Activated CD8-positive, alpha-beta memory T cell treated with anti-CD3 and anti-CD28 coated beads, Interleukin-2, amount 50 U/mL, for 24 hours (primary cell): Measurements from ENCODE around the gene PHIP.
"Not testable (repeated sequence)": the region's sequence is repeated elsewhere in the genome, so short reads cannot be mapped to it uniquely, and the experiment has no call there.

Experiments used
- DNase-seq: peaks from one replicate; pipeline ENCODE4 v3.0.0-alpha.2; 2020; ENCODE audit errors: extremely low read depth

PHIP gene

GRCh38 chr6:79078075-79078969, at the start of gene PHIP:
PHIP (minus strand) TSS chr6:79078254; CDS start chr6:79078068, 186 bp downstream.
- peak; percentile 82 for DNase-seq

DNA sequence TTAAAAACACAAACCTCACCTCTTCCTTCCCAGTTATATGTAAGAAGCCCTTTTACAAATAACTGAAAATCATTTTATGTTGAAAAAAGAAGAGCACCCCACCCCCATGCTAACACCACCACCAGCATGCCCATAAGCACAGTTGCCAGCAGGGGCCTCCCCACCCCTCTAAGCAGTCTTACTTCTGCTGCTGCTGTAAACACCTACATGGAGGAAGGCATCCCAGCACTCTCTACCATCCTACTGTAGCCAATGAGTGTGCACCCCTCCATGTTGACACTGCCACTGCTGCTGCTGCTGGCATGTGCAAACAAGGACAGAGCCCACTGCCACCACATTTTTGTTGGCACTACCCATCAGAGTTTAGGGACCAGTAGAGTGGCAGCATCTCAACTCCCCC, 49.6 kb upstream of the PHIP start:
- DNase-seq, result no peak

DNA sequence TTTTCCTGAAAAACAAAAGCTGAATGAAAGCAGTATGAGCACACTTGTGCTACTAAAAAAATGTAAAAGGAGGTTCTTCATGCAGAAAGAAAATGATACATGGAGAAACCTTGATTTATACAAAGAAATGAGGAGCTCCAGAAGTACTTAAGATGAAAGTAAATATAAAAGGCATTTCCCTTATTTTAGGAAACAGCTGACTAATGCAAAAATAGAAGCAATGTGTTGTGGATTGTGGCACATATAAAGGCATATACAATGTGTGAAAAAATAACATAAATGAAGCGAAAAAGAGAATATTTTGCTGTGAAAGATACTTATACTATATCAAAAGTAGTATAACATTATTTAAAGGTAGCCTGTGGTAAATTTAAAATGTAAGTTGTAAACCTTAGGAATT, 41.2 kb upstream of the PHIP start:
- DNase-seq, result no peak

GRCh38 chr6:79117752-79118151, 39.7 kb upstream of the PHIP start:
- DNase-seq, result no peak

GRCh38 chr6:79115553-79116182, 37.6 kb upstream of the PHIP start:
- DNase-seq, result no peak

GRCh38 chr6:79111549-79111948, 33.5 kb upstream of the PHIP start:
- DNase-seq, result no peak

GRCh38 chr6:79101164-79101563, 23.1 kb upstream of the PHIP start:
- no peak for DNase-seq

DNA sequence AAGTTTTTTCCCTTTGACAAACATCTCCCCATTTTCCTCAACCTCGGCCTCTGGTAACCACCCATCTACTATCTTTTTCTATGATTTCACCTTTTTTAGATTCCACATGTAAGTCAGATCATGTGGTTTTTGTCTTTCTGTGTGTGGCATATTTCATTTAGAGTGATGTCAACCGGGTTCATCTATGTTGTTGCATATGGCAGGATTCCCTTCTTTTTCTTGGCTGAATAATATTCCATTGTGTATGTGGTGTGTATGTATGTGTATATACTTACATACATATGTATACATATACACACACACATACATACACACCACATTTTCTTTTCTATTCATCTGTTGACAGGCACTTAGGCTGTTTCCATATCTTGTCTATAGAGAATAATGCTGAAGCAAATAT, 22.2 kb upstream of the PHIP start:
- no peak for DNase-seq

DNA sequence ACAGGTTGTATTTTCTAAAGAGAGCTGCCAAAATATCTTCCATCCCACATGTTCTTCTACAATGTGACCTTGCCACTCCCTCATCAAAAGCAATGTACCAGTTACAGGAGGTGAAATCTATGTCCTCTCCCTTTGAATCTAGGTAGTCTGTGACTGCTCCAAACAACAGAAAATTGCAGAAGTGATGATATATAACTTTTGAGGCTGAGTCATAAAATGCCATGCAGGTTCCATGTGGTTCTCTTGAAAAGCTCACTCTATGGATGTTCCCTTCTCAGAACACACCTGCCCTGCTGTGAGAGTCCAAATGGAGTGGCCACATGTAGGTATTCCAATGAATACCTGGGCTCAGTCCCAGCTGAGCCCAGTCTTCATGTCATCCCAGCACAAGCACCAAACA, 16.9 kb upstream of the PHIP start:
- DNase-seq, result no peak

DNA sequence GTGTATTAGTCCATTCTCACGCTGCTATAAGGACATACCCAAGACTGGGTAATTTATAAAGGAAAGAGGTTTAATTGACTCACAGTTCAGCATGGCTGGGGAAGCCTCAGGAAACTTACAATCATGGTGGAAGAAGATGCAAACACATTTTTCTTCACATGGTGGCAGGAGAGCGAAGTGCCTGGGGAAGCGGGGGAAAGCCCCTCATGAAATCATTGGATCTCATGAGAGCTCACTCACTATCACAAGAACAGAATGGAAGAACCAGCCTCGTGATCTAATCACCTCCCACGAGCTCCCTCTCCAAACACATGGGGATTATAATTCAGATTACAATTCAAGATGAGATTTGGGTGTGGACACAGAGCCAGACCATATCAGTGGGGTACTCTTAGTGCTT, 13.7 kb upstream of the PHIP start:
- not testable (repeated sequence) for DNase-seq

DNA sequence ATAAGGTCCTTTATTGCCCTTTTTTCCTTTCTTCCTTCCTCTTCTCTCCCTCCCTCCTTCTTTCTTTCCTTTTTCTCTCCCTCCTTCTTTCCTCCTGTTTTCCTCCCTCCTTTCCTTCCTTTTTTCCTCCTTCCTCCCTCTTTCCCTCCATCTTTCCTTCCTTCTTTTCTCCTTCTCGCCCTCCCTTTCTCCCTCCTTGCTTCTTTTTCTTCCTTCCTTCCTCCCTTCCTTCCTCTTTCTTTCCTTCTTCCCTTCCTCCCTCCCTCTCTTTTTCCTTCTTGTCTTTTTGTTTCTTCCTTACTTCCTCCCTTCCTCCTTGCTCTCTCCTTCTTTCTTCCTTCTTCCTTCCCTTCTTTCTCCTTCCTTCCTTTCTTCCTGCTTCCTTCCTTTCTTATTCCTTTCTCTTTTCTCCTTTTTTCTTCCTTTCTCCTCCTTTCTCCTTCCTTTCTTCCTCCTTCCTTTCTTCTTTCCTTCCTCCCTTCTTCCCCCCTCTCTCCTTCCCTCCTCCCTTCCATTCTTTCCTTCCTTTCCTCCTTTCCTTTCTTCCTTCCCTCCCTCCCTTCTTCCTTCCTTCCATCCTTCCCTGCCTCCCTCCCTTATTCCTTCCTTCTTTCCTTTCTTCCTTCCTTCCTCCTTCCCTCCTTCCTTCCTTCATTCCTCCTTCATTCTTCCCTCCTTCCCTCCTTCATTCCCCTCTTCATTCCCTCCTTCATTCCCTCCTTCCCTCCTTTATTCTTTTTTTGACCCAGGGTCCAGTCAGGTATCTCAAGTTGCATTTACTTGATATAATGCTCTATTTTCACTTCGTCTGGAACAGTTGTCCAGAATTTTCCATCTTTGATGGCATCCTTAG, 11.7 kb upstream of the PHIP start:
- DNase-seq, result no peak

DNA sequence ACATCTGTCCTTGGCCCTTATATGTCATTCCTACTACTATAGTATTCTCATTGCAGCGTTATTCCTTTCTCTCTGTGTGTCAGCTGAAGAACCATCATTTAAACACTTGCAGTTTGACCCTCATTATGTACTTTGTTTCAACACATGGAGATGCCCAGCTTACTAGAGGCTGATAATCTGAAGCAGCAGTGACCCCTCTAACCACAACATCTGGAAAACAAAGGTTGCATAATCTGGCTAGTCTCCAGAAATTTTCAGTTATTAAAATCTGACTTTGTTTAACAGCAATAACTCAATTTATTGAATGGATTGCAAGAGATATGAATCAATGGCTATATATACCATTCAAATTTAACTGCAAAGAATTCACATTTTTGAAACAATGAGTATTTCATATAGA, 6.6 kb upstream of the PHIP start:
- DNase-seq, result no peak

DNA sequence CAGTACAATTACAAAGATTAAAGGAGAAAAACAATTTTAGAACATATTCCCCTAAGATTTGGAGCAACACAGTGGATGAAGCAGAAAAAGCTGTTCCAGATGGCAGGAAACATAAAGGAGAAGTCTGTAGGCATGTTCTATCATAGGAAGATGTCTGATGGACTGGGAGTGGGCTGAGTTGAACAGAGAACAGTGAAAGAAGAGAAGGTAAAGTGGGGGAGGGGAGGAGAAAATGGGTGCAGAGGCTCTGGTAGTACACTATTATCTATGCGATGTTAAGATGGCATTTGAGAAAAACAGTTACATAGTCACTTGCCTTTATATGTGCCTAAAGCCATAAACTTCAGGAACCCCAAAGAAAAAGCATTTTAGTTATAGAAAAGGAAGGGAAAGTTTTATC, 4.2 kb upstream of the PHIP start:
- DNase-seq, result no peak

- DNase-seq, result no peak
Measured at GRCh38 chr6:79081663-79082062, 3.6 kb upstream of the PHIP start.

- no peak for DNase-seq
Measured at GRCh38 chr6:79079561-79080041, 1.5 kb upstream of the PHIP start.

DNA sequence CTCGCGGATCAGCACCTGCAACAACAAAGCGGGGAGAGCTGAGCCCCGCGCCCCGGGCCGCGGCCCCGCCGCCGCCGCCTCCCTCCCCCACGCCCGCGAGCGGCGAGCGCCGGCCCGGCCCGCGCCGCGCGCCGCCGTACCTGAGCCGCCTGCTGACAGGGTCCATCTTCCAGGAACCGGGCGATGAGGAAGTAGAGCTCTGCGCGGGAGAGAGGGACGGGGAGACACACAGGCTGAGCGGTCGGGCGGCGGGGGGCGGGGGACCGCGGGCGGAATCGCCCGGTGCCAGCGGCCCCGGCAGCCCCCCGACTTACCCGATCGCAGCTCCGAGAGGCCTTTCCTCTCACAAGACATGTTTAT, 359 bp downstream of the PHIP start:
- DNase-seq, result peak; percentile 21

- peak; percentile 67 for DNase-seq
Measured at GRCh38 chr6:79076782-79077641, 1.0 kb downstream of the PHIP start.

DNA sequence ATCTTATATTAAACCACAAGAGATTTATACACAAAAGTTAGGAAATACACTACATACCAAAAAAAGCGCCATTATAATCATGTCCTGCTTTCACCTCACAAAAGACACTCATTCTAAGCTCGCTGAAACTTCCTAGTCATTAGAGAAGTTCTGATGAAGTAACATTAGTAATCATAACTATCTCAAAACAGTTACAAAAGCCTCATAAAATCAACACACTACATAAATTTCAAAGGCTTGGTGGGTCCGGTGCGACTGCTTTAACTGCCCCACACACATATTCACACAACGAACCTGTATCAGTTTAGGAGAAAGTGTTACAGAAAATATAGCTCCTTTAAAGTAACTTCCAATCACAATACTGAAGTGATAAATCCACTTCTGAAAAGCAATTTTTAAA, 1.9 kb downstream of the PHIP start:
- DNase-seq, result no peak

DNA sequence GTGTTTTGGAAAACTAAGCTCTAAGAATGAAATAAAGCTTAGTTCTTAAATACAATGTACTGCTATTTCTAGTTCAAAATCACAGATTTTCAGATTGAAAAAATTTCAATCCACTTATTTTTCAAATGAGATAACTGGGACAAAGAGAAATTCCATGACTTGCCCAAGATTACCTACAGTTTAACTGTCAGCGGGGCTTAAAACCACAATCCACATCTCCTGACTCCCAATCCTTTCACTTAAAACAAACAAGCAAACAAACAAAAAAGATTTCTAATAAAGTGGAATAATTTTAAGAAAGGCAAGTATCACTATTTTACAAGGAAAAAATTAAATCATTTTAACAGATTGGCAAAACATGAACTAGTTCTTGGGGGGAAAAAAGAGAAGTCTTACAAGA, 4.2 kb downstream of the PHIP start:
- no peak for DNase-seq

DNA sequence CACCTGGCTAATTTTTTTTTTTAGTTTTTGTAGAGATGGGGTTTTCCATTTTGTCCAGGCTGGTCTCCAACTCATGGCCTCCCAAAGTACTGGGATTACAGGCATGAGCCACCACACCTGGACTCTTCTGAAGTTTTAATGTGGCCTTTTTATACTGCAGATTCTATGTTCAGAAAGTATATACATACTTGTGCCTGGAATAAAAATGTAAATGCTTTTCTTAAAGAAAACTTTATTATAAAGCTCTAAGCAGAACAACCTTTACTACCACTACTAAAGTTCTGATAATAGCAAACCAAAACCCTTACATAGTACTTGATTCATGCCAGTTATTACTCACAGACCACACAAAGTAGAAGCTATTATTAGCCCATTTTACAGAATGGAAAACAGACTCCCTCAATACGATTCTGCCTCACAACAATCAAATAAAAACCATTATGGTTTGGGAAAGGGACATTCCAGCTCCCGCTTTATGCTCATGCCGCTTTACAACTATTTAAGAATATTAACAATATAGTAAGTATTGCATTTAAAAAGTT, 5.3 kb downstream of the PHIP start:
- no peak for DNase-seq

DNA sequence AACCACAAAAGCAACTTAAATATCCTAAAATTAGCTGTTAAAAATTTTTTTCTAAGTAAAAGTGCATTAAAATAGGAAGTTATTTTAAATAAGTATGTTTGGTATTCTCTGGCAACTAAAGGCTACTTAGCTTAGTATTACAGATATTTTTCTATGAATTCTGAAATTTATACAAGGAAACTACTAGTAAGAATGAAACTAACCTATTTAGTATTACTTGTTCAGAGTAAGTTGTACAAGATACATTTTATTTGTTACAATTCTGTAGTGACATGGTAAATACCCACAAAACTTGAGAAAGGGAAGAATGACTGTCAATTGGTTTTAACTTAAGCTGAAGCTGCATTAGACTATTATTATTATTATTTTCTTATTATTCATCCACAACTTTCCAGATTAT, 6.5 kb downstream of the PHIP start:
- DNase-seq, result no peak
